AG20443 (cell line): ENCODE results near the gene ANKS6.

Experiments
- DNase-seq: peaks from one replicate; pipeline ENCODE4 v3.0.0; 2012; ENCODE audit warnings: low spot score, mixed read lengths

Gene ANKS6

DNA sequence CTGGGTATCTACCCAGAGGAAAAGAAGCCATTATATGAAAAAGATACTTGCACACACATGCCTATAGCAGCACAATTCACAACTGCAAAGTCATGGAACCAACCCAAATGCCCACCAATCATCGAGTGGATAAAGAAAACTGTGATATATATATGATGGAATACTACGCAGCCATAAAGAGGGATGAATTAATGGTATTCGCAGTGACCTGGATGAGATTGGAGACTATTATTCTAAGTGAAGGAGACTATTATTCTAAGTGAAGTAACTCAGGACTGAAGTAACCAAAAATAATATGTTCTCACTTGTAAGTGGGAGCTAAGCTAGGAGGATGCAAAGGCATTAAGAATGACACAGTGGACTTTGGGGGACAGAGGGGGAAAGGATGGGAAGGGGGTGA, 57.6 kb downstream of the ANKS6 start:
- no peak for DNase-seq

GRCh38 chr9:98736226-98736625, 60.1 kb downstream of the ANKS6 start:
- no peak for DNase-seq

GRCh38 chr9:98732801-98733200, 63.6 kb downstream of the ANKS6 start:
- DNase-seq = no peak

DNA sequence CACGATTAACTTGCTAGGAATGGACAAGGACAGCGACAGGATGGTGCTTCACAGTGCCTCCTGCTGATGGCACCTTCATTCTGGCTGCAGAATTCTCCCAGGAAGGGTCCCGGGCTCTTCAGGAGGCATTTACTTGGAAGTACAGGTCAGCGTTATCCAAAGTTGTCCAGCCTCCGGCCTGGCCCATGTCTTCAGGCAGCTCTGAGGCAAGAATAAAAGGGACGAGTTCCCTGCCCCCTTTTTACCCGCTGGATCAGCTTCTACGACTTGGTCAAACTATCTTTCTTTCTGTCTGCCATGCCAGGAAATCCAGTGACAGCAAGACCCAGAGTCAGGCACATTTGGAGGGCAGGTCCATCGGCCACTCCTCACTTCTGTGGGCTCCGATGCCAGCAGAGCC, 64.3 kb downstream of the ANKS6 start:
- no peak for DNase-seq

GRCh38 chr9:98730871-98731270, 65.5 kb downstream of the ANKS6 start:
- DNase-seq = no peak

DNA sequence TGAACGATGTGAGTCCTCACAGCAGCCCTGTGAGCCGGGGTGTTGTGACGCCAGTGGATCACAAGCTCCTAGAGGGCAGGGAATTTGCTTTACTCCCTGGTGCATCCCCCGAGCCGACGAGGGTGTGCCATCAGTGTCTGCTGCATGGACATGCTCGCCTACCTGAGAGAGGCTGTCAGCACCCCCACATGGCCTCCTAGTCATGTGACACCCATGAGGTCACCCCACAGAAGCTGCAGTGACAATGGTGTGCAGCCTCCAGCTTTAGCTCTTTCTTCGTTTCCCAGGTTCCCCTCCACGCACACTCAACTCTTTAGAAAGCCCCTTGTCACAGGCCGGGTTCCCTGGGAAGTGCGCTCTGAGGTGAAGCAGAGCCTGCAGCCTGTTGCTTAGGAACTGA, 67.9 kb downstream of the ANKS6 start:
- no peak for DNase-seq

- DNase-seq = no peak
These were observed 68.9 kb downstream of the ANKS6 start for GRCh38 chr9:98727428-98727827.

- peak; percentile 66 for DNase-seq
These were observed 69.6 kb downstream of the ANKS6 start for GRCh38 chr9:98726735-98727134.

- DNase-seq = no peak
These were observed 71.4 kb downstream of the ANKS6 start for GRCh38 chr9:98724810-98725530.

DNA sequence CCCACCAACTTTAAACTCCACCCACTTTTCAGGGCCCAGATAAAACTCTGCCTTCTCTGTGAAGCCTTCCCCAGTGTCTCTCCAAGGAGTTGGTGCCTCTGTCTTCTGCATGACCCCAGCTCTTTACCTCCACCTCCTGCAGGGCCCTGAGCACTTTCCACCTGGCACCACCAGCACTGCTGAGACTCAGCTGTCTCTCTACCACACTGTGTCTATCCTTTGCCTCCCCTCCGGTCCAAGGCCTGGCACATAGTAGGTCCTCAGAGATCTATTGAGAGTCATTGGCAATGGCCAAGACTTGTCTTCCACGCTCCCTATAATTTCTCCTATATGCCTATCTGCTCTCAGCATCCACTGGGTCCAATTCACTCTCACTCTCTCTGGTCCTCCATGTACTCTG, 74.7 kb downstream of the ANKS6 start:
- no peak for DNase-seq

DNA sequence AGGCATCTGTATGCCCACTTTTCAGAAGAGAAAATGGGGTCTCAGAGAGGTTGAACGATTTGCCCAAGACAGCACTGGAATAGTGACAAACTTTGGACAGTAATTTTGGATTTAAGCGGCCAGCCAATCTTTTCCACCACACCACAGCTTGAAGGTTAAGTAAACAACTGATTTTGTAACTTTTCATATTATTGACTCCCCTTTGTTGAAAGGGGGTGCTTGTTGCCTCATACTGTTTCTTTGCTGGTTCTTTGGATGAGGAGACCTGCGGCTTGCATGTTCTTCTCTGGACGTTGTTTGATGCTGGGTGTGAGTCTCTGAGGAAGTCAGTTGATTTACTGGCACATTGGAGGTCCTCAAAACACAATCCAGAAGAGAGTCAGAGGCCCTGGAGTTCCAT, 76.0 kb downstream of the ANKS6 start:
- no peak for DNase-seq

GRCh38 chr9:98719055-98719454, 77.3 kb downstream of the ANKS6 start:
- no peak for DNase-seq

GRCh38 chr9:98714833-98715232, 81.5 kb downstream of the ANKS6 start:
- DNase-seq = no peak

GRCh38 chr9:98712987-98713386, 83.4 kb downstream of the ANKS6 start:
- no peak for DNase-seq

DNA sequence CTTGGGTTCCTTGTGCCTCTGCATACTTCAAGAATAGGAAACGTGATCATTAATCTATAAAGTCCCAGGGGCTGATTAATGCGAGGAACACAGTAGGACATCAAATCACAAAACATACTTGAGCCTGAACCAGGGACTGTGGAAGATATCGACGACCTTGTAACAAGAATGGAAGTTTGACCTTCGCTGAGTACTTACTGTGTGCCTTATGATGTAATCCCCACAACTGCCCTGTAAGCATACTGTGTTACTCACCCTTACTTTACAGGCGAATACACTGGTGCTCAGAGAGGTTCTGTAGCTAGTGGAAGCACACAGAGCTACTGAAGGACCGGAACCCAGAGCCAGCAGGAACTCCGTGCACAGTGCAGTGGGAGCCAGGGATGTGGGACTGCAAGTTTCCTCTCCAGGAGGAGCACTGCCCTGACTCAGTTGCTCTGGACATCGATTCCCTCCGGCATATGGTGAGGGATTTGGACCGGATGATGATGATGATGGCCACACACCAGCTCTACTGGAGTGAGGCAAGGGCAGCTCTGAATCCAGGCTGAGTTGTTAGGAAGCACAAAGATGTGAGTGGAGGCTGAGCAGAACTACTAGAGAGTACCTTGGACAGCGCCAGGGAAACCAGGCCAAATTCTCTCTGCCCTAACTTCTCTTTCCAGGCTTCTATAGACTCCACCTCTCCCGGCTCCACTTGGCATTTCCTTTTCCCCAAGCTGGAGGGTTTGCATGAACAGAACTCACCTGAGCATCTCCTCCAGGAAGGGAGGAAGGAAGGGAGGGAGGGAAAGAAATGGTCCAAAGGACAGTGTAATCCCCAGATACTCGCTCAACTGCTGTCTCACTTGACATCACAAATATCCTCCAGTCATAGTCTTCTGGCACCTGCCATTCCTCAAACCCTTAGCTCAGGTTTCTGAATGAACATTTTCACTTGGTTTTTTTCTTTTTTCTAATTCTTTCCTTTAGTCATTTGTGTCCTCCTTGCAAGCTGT, 86.1 kb downstream of the ANKS6 start:
- DNase-seq = peak; percentile 66

GRCh38 chr9:98708933-98709911, 87.1 kb downstream of the ANKS6 start, which contains the start of gene GABBR2:
Gene GABBR2 (minus strand): TSS chr9:98708935. CDS start chr9:98708737, 198 bp downstream.
- no peak for DNase-seq

- peak; percentile 48 for DNase-seq
These were observed 88.0 kb downstream of the ANKS6 start for GRCh38 chr9:98708103-98708932.

DNA sequence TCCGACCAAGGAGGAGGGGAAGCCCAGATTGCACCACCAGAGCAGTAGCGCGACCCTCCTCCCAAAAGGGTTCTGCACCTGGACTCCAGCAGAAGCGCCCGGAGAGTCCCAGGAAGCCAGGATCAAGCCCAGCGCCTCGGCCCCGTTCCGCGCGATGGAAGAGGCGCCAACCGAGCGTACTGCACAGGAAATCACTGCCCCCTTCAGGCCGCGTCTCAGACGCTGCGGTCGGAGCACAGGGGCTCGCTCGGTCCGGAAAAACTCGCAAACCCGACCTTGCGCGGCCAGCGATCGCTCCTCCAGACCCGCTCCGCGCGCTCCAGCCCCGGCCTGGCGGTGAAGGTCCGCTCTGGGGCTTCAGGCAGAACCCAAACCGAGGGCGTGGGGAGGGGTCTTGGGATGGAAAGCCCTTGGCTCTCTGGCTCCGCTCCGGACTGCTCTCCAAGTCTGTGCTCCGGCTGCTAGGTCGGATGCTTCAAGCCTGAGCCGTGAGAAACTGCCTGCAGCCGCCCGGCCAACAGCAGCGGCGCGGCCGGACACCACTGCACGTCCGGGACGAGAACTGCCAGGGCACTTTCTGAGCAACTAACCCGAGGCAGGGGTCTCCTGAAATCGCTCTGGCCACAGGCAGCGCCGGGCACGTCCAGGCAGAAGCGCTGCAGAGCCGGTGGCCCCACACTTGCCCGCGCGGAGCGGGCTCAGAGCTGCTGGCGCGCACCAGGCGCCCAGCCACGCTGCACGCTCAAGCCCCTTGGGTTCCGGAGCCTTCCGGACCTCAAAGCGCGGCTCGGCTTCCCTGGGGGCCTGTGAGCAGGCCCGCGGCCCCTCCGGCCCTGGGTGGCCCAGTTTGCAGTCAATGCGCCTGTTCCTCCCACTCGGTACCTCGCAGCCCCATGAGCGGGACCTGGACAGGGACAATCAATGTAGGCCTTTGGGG, 88.9 kb downstream of the ANKS6 start:
- DNase-seq = peak; percentile 91

GRCh38 chr9:98706651-98707165, 89.6 kb downstream of the ANKS6 start:
- peak; percentile 49 for DNase-seq
